Measurements from ENCODE around the gene ADAM22.

The ADAM22 gene

DNA sequence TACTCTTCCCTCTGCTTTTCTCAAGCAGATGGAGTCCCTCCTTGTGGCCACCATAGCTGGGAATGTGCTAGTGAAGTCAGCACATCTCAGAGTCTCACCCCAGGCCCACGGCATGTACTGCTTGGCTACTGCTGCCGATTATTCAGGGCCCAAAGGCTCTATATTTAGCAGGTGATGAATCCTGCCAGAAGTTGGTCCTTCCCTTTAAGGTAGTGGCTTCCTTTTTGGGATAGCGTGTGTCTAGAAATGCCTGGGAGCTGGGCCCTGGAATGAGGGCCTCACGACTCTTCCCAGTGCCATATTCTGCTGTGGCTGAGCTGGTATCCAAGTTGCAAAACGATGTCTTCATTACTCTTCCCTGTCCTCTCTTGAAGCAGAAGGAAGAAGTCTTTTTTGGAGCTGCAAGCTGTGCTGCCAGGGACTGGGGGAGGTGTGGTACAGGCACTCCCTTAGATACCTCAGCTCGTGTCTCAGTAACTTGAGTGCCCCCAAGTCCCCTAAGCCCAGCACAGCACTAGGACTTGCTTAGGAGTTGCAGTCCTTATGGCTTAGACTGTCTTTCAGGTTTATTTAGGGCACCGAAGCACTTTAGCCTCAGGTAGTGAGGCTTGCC lies 100.1 kb downstream of the ADAM22 start:
- no peak overlapping the region for H3K4me3 ChIP-seq (ENCODE audit: low read length)
- DNase-seq (ENCODE audit: low read depth, low spot score) = no peak
- no peak overlapping the region for H3K27ac ChIP-seq (ENCODE audit: low read length)
- no peaks in the 10 kb centered on the region for H3K4me1 ChIP-seq (ENCODE audit: control insufficient read depth, insufficient read depth, low read length)
- H3K36me3 ChIP-seq (ENCODE audit: control insufficient read depth, insufficient read depth, low read length) = no peaks in the 10 kb centered on the region
- H3K27me3 ChIP-seq (ENCODE audit: control insufficient read depth, insufficient read depth, low read length) = no peaks in the 10 kb centered on the region
- H3K9me3 ChIP-seq (ENCODE audit: control insufficient read depth, insufficient read depth, low read length) = peaks cover 6% of the 10 kb centered on the region
- WGBS (ENCODE audit: insufficient coverage, insufficient read length) = no CpG with 5 or more reads among the region's 7 CpGs

DNA sequence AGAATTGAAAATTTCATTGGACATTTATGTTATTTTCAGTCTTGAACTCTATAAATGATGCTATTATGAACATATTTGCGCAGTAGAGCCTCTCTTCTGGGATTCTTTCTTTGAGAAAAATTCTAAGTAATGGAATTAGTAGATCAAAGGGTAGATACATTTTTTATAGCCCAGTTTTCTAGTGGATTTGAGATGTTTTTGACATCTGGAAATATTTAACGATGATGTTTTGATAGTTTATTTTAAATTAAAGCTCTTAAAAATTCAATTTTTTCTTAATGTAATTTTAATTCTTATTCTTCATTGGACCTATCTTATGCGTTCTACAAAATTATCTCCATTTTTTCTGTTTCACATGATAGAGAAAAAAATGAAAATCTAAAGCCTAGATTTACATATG lies 103.0 kb downstream of the ADAM22 start:
- Histone ChIP-seq H3K4me1 (ENCODE audit: control insufficient read depth, insufficient read depth, low read length) (no peaks in the 10 kb centered on the region), H3K27ac (ENCODE audit: low read length) (no peak overlapping the region), H3K4me3 (ENCODE audit: low read length) (no peak overlapping the region), H3K9me3 (ENCODE audit: control insufficient read depth, insufficient read depth, low read length) (peaks cover under 1% of the 10 kb centered on the region; the same call in 1 of the 2 replicates), H3K36me3 (ENCODE audit: control insufficient read depth, insufficient read depth, low read length) (no peaks in the 10 kb centered on the region), H3K27me3 (ENCODE audit: control insufficient read depth, insufficient read depth, low read length) (no peaks in the 10 kb centered on the region)
- DNase-seq (ENCODE audit: low read depth, low spot score) = no peak
- 100% methylated on average over 1 of the region's 3 CpGs for WGBS (ENCODE audit: insufficient coverage, insufficient read length)

DNA sequence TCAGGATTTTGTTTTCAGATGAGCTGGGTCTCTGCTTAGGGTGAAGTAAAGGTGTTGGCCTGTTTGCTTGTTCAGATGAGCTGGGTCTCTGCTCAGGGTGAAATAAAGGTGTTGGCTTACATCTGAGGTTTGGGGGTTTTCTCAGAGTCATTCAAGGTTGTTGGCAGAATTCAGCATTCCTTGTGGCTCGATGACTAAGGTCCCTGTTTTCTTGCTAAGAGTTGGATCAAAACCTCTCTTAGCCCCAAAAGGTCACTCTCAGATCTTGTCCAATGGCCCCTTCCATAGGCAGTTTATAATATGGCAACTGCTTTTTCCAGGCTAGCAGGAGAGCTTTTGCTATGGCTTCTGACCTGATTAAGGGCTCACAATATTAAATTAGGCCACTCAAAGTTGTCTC lies 106.6 kb downstream of the ADAM22 start:
- WGBS (ENCODE audit: insufficient coverage, insufficient read length) = no CpG with 5 or more reads among the region's 1 CpG
- H3K27me3 ChIP-seq (ENCODE audit: control insufficient read depth, insufficient read depth, low read length) = no peaks in the 10 kb centered on the region
- H3K27ac ChIP-seq (ENCODE audit: low read length) = no peak overlapping the region
- no peak overlapping the region for H3K4me3 ChIP-seq (ENCODE audit: low read length)
- H3K9me3 ChIP-seq (ENCODE audit: control insufficient read depth, insufficient read depth, low read length) = no peaks in the 10 kb centered on the region
- H3K4me1 ChIP-seq (ENCODE audit: control insufficient read depth, insufficient read depth, low read length) = no peaks in the 10 kb centered on the region
- no peak for DNase-seq (ENCODE audit: low read depth, low spot score)
- H3K36me3 ChIP-seq (ENCODE audit: control insufficient read depth, insufficient read depth, low read length) = no peaks in the 10 kb centered on the region

- WGBS (ENCODE audit: insufficient coverage, insufficient read length) = no CpG with 5 or more reads among the region's 1 CpG
- H3K27ac ChIP-seq (ENCODE audit: low read length) = no peak overlapping the region
- no peak for DNase-seq (ENCODE audit: low read depth, low spot score)
- no peaks in the 10 kb centered on the region for H3K27me3 ChIP-seq (ENCODE audit: control insufficient read depth, insufficient read depth, low read length)
- no peak overlapping the region for H3K4me3 ChIP-seq (ENCODE audit: low read length)
- H3K4me1 ChIP-seq (ENCODE audit: control insufficient read depth, insufficient read depth, low read length) = no peaks in the 10 kb centered on the region
- no peaks in the 10 kb centered on the region for H3K36me3 ChIP-seq (ENCODE audit: control insufficient read depth, insufficient read depth, low read length)
- no peaks in the 10 kb centered on the region for H3K9me3 ChIP-seq (ENCODE audit: control insufficient read depth, insufficient read depth, low read length)
Observed at GRCh38 chr7:88041583-88041982, 107.5 kb downstream of the ADAM22 start.

GRCh38 chr7:88042157-88042556 lies 108.1 kb downstream of the ADAM22 start:
- no peaks in the 10 kb centered on the region for H3K36me3 ChIP-seq (ENCODE audit: control insufficient read depth, insufficient read depth, low read length)
- no peaks in the 10 kb centered on the region for H3K4me1 ChIP-seq (ENCODE audit: control insufficient read depth, insufficient read depth, low read length)
- no peak for DNase-seq (ENCODE audit: low read depth, low spot score)
- no peak overlapping the region for H3K4me3 ChIP-seq (ENCODE audit: low read length)
- H3K27ac ChIP-seq (ENCODE audit: low read length) = no peak overlapping the region
- H3K9me3 ChIP-seq (ENCODE audit: control insufficient read depth, insufficient read depth, low read length) = no peaks in the 10 kb centered on the region
- H3K27me3 ChIP-seq (ENCODE audit: control insufficient read depth, insufficient read depth, low read length) = no peaks in the 10 kb centered on the region

GRCh38 chr7:88042803-88043202 lies 108.8 kb downstream of the ADAM22 start:
- no peaks in the 10 kb centered on the region for H3K27me3 ChIP-seq (ENCODE audit: control insufficient read depth, insufficient read depth, low read length)
- no CpG with 5 or more reads among the region's 1 CpG for WGBS (ENCODE audit: insufficient coverage, insufficient read length)

DNA sequence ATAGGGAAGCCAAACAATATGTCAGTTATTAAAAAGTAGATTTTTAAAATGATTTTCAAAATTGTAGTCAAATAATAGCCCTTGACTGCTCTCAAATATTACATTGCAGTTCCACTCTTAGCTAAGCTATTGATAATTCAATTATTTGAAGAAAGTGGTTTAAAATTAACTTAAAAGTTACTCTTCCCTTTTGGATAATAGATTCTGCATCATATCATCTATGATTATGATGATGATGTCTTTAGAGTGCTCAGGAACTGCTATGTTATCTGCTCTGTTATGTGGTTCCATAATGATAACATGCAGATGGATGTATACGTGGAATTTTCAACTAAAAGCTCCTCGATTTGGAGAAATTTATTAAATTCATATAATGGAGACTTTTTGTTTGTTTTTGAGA lies 110.0 kb downstream of the ADAM22 start:
- no peak overlapping the region for H3K27ac ChIP-seq (ENCODE audit: low read length)
- no peaks in the 10 kb centered on the region for H3K36me3 ChIP-seq (ENCODE audit: control insufficient read depth, insufficient read depth, low read length)
- H3K27me3 ChIP-seq (ENCODE audit: control insufficient read depth, insufficient read depth, low read length) = no peaks in the 10 kb centered on the region
- no peaks in the 10 kb centered on the region for H3K9me3 ChIP-seq (ENCODE audit: control insufficient read depth, insufficient read depth, low read length)
- H3K4me3 ChIP-seq (ENCODE audit: low read length) = no peak overlapping the region
- no peak for DNase-seq (ENCODE audit: low read depth, low spot score)
- WGBS (ENCODE audit: insufficient coverage, insufficient read length) = no CpG with 5 or more reads among the region's 2 CpGs
- H3K4me1 ChIP-seq (ENCODE audit: control insufficient read depth, insufficient read depth, low read length) = no peaks in the 10 kb centered on the region

More at GRCh38 chr7:88042803-88043202, 108.8 kb downstream of the ADAM22 start:
- Histone ChIP-seq H3K27ac (ENCODE audit: low read length) (no peak overlapping the region), H3K36me3 (ENCODE audit: control insufficient read depth, insufficient read depth, low read length) (no peaks in the 10 kb centered on the region), H3K9me3 (ENCODE audit: control insufficient read depth, insufficient read depth, low read length) (no peaks in the 10 kb centered on the region), H3K4me3 (ENCODE audit: low read length) (no peak overlapping the region), H3K4me1 (ENCODE audit: control insufficient read depth, insufficient read depth, low read length) (no peaks in the 10 kb centered on the region)
- no peak for DNase-seq (ENCODE audit: low read depth, low spot score)

- no CpG with 5 or more reads among the region's 1 CpG for WGBS (ENCODE audit: insufficient coverage, insufficient read length)
- no peak overlapping the region for H3K27ac ChIP-seq (ENCODE audit: low read length)
- H3K36me3 ChIP-seq (ENCODE audit: control insufficient read depth, insufficient read depth, low read length) = no peaks in the 10 kb centered on the region
- H3K4me3 ChIP-seq (ENCODE audit: low read length) = no peak overlapping the region
- no peaks in the 10 kb centered on the region for H3K9me3 ChIP-seq (ENCODE audit: control insufficient read depth, insufficient read depth, low read length)
- no peak for DNase-seq (ENCODE audit: low read depth, low spot score)
- no peaks in the 10 kb centered on the region for H3K4me1 ChIP-seq (ENCODE audit: control insufficient read depth, insufficient read depth, low read length)
- no peaks in the 10 kb centered on the region for H3K27me3 ChIP-seq (ENCODE audit: control insufficient read depth, insufficient read depth, low read length)
Observed at GRCh38 chr7:88046839-88047573, 113.0 kb downstream of the ADAM22 start.

- H3K4me1 ChIP-seq (ENCODE audit: control insufficient read depth, insufficient read depth, low read length) = no peaks in the 10 kb centered on the region
- H3K4me3 ChIP-seq (ENCODE audit: low read length) = no peak overlapping the region
- WGBS (ENCODE audit: insufficient coverage, insufficient read length) = no CpG with 5 or more reads among the region's 1 CpG
- H3K27ac ChIP-seq (ENCODE audit: low read length) = no peak overlapping the region
- H3K27me3 ChIP-seq (ENCODE audit: control insufficient read depth, insufficient read depth, low read length) = no peaks in the 10 kb centered on the region
- H3K36me3 ChIP-seq (ENCODE audit: control insufficient read depth, insufficient read depth, low read length) = no peaks in the 10 kb centered on the region
- no peaks in the 10 kb centered on the region for H3K9me3 ChIP-seq (ENCODE audit: control insufficient read depth, insufficient read depth, low read length)
- no peak for DNase-seq (ENCODE audit: low read depth, low spot score)
Observed at GRCh38 chr7:88057655-88058054, 123.6 kb downstream of the ADAM22 start.

DNA sequence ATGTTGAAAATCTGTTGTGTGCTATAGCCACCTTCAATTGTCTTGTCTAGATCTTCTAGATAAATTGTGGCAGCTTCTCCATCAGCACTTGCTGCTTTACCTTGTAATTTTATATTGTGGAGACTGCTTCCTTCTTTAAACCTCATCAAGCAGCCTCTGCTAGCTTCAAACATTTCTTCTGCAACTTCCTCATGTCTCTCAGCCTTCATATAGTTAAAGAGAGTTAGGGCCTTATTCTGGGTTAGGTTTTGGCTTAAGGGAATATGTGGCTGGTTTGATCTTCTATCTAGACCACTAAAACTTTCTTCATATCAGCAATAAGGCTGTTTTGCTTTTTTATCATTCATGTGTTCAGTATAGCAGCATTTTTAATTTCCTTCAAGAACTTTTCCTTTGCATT lies 128.2 kb downstream of the ADAM22 start:
- Histone ChIP-seq H3K4me1 (ENCODE audit: control insufficient read depth, insufficient read depth, low read length) (no peaks in the 10 kb centered on the region), H3K27me3 (ENCODE audit: control insufficient read depth, insufficient read depth, low read length) (no peaks in the 10 kb centered on the region), H3K9me3 (ENCODE audit: control insufficient read depth, insufficient read depth, low read length) (no peaks in the 10 kb centered on the region), H3K27ac (ENCODE audit: low read length) (no peak overlapping the region), H3K36me3 (ENCODE audit: control insufficient read depth, insufficient read depth, low read length) (no peaks in the 10 kb centered on the region), H3K4me3 (ENCODE audit: low read length) (no peak overlapping the region)
- no peak for DNase-seq (ENCODE audit: low read depth, low spot score)

GRCh38 chr7:88069093-88069492 lies 135.0 kb downstream of the ADAM22 start:
- H3K4me1 ChIP-seq (ENCODE audit: control insufficient read depth, insufficient read depth, low read length) = peaks cover 2% of the 10 kb centered on the region; the same call in 1 of the 2 replicates
- no peaks in the 10 kb centered on the region for H3K36me3 ChIP-seq (ENCODE audit: control insufficient read depth, insufficient read depth, low read length)
- no CpG with 5 or more reads among the region's 1 CpG for WGBS (ENCODE audit: insufficient coverage, insufficient read length)
- no peaks in the 10 kb centered on the region for H3K27me3 ChIP-seq (ENCODE audit: control insufficient read depth, insufficient read depth, low read length)
- H3K4me3 ChIP-seq (ENCODE audit: low read length) = no peak overlapping the region
- H3K9me3 ChIP-seq (ENCODE audit: control insufficient read depth, insufficient read depth, low read length) = no peaks in the 10 kb centered on the region
- DNase-seq (ENCODE audit: low read depth, low spot score) = no peak
- no peak overlapping the region for H3K27ac ChIP-seq (ENCODE audit: low read length)
